HL-60 (cell line): Measurements from ENCODE around the gene DBNDD1.
"Not testable (repeated sequence)": the region's sequence is repeated elsewhere in the genome, so short reads cannot be mapped to it uniquely, and the experiment has no call there.

Experiments
- CTCF ChIP-seq: IDR thresholded peaks from one replicate; pipeline ENCODE4 v1.5.1; 2011; ENCODE audit warnings: low read length, control low read depth, inconsistent platforms; ENCODE audit not compliant: insufficient read depth
- GABPA ChIP-seq: IDR thresholded peaks from 2 replicates; pipeline ENCODE4 v1.6.1; 2012; ENCODE audit warnings: low read depth

GRCh38 chr16:90007635-90008234 is 11.5 kb downstream of the DBNDD1 start:
- TF ChIP-seq CTCF, GABPA: not testable (repeated sequence)
